Activated gamma-delta T cell treated with anti-CD3 and anti-CD28 coated beads, Interleukin-2, amount 50 U/mL, for 16 hours (primary cell): ENCODE measurements around the gene CFAP65.

ENCODE experiments used
- DNase-seq: peaks from one replicate; pipeline ENCODE4 v3.0.0-alpha.2; 2020; ENCODE audit warnings: low read depth

The CFAP65 gene

GRCh38 chr2:219041252-219041651 is at the start of gene CFAP65:
Gene CFAP65 (minus strand): TSS chr2:219041516. CDS start chr2:219039048, 2,468 bp downstream.
- no peak for DNase-seq

GRCh38 chr2:219090436-219091299 is 49.4 kb upstream of the CFAP65 start:
- no peak for DNase-seq

GRCh38 chr2:219089330-219089729 is 48.0 kb upstream of the CFAP65 start:
- DNase-seq = no peak

- no peak for DNase-seq
Measured at GRCh38 chr2:219087848-219088247, 46.5 kb upstream of the CFAP65 start.

GRCh38 chr2:219087361-219087760 is 46.0 kb upstream of the CFAP65 start:
- DNase-seq = no peak

GRCh38 chr2:219086196-219086595 is 44.9 kb upstream of the CFAP65 start:
- DNase-seq = no peak

- DNase-seq = no peak
Measured at GRCh38 chr2:219084791-219085190, 43.5 kb upstream of the CFAP65 start.

GRCh38 chr2:219082332-219082958 is 41.1 kb upstream of the CFAP65 start:
- no peak for DNase-seq

GRCh38 chr2:219081701-219082331 is 40.5 kb upstream of the CFAP65 start:
- DNase-seq = no peak

- no peak for DNase-seq
Measured at GRCh38 chr2:219081096-219081495, 39.8 kb upstream of the CFAP65 start.

GRCh38 chr2:219079417-219079816 is 38.1 kb upstream of the CFAP65 start:
- no peak for DNase-seq

- DNase-seq = no peak
Measured at GRCh38 chr2:219078951-219079350, 37.6 kb upstream of the CFAP65 start.

- DNase-seq = no peak
Measured at GRCh38 chr2:219078126-219078525, 36.8 kb upstream of the CFAP65 start.

GRCh38 chr2:219076253-219076652 is 34.9 kb upstream of the CFAP65 start:
- DNase-seq = no peak

GRCh38 chr2:219073413-219074129 is 32.3 kb upstream of the CFAP65 start:
- DNase-seq = no peak

GRCh38 chr2:219072741-219073250 is 31.5 kb upstream of the CFAP65 start:
- no peak for DNase-seq

GRCh38 chr2:219071131-219071816 is 30.0 kb upstream of the CFAP65 start:
- DNase-seq = no peak

GRCh38 chr2:219065484-219065883 is 24.2 kb upstream of the CFAP65 start:
- DNase-seq = no peak

- no peak for DNase-seq
Measured at GRCh38 chr2:219062081-219062480, 20.8 kb upstream of the CFAP65 start.

GRCh38 chr2:219060821-219061791 is 19.8 kb upstream of the CFAP65 start, which contains the start of gene IHH:
Gene IHH (minus strand): TSS chr2:219060921. CDS start chr2:219060467, 454 bp downstream.
- no peak for DNase-seq
